ENCODE results near the gene MATN1.

MATN1 gene

DNA sequence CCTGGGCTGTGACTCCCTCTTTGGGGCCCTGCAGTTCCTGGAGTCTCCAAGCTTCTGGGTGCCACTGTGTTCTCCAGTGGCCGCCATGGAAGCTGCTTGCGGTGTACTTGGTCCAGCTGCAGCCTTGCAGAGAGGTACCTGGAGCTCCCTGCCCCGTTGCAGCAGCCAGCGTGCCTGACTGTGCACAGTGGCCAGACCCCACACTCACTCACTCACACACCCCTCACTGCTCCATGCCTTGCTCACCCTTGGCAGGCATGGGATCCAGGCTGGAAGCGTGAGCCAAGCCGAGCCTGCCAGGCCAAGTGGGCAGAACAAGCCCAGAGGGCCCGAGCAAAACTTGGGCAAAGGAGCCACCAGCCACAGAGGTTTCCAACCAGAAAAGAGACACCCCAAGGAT, 43.0 kb downstream of the MATN1 start:
- TF ChIP-seq, protein P1, sequence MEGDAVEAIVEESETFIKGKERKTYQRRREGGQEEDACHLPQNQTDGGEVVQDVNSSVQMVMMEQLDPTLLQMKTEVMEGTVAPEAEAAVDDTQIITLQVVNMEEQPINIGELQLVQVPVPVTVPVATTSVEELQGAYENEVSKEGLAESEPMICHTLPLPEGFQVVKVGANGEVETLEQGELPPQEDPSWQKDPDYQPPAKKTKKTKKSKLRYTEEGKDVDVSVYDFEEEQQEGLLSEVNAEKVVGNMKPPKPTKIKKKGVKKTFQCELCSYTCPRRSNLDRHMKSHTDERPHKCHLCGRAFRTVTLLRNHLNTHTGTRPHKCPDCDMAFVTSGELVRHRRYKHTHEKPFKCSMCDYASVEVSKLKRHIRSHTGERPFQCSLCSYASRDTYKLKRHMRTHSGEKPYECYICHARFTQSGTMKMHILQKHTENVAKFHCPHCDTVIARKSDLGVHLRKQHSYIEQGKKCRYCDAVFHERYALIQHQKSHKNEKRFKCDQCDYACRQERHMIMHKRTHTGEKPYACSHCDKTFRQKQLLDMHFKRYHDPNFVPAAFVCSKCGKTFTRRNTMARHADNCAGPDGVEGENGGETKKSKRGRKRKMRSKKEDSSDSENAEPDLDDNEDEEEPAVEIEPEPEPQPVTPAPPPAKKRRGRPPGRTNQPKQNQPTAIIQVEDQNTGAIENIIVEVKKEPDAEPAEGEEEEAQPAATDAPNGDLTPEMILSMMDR (IDR thresholded peaks at IDR 0.05), result no peak

DNA sequence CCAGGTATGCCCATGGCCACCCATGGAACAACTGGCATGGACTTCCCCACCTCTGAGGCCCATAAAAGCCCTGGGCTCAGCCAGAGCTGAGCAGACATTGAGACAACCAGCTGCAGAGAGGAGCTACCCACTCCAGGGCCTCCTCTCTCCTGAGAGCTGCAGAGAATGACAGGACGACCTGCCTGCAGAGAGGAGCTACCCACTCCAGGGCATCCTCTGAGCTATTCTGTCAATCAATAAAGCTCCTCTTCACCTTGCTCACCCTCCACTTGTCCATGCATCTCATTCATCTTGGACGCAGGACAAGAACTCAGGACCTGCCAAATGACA, 43.4 kb downstream of the MATN1 start:
- TF ChIP-seq, protein P1 (IDR thresholded peaks at IDR 0.05), result no peak

DNA sequence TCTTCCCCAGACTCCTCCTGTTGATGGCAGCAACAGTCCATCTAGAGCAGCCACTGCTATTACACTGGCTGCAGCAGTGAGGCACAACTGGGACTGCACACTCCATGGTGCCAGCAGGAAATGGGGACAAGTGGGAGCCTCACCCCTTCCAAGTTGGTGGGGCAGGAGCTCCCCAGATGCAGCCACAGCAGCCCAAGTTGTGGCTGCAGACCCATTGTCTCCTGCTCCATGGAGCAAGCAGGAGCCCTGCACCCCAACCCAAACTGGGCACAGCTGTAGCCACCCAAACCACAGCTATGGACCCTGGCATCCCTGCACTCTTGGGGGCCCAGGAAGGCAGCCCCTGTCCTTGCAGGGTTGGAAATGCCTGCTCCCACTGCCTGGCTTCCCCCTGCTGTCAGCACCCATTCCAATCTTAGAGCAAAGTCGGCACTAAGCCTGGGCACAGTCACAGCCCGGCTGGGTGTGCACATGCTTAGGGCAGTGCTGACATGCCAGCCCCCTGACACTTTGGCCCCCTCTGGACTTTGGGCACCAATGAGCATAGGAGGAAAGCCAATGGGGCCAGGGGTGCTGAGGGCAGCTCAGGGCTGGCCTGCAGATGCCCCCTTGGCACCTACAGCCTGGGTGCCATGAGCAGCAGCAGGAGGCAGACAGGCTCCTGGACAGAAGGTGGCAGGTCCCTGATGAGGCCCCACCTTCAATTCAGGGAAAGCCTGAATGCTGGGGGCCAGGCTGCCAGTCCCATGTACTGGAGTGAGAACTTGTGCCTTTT, 44.0 kb downstream of the MATN1 start:
- TF ChIP-seq, protein P1 (IDR thresholded peaks at IDR 0.05), result no peak

DNA sequence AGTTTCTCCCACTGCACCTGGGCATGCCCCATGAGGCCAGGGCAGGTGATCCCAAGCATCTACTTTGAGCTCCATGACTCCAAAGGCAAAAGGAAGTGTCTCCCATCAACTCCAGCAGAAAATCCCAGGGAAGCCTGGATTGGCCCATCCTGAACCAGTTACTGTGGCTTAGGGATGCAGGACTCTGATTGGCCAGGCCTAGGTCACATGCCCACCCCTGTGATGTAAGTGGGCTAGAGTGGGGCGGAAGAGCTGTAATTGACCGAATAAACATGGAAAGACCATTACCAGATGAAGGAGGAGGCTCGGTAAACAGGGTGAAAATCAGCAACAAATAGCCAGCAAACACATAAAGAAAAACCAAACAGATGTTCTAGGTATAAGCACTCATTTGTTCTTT, 45.2 kb downstream of the MATN1 start:
- TF ChIP-seq, protein P1 (IDR thresholded peaks at IDR 0.05), result no peak

DNA sequence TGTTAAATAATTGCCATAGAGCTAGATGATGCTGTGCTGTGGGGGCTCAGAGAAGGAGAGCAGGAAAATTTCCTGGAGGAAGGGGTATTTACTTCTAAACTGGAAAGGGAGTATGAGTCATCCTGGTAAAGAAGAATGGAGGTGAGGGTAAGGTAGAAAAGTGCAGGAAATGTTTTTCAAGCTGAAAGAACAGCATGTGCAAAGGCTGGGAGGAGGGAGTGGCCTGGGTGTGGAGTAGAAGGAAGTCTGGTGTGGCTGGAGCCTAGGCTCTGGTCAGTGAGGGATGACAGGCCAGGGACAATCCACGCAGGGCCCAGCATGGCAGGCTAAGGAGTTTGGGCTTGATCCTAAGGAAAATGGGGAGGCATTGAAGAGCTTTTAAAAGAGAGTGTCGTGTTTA, 45.9 kb downstream of the MATN1 start:
- TF ChIP-seq, protein P1 (IDR thresholded peaks at IDR 0.05), result no peak

DNA sequence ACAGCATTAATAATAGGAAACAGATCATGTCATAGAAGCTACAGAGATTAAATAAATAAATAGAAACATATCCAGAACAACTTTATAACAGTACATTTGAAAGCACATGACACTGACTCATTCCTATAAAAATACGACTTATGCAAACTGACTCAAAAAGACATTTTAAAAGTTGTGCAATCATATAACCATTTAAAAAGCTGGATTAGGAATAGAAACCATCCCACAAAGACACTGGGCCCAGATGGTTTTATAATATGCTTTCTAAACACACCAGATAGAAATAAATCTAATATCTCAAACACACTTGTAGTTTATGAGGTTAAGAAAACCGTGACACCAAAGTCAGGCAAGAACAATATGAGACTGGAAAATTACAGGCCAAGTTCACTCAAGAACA, 47.6 kb downstream of the MATN1 start:
- TF ChIP-seq, protein P1 (IDR thresholded peaks at IDR 0.05), result no peak

DNA sequence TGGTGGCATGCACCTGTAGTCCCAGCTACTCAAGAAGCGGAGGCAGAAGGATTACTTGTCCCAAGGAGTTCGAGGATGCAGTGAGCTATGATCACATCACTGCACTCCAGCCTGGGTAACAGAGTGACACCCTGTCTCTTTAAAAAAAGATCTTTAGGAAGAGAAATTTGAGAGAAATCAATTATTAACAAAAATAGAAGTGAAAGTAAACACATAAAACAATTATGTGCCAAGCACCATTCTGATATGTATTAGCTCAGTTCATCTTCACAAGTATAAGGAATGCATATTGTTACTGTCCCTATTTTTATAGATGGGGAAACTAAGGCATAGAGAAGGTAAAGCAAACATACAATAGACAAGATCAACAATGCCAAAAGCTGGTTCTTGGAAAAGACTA, 48.1 kb downstream of the MATN1 start:
- TF ChIP-seq, protein P1 (IDR thresholded peaks at IDR 0.05), result no peak

DNA sequence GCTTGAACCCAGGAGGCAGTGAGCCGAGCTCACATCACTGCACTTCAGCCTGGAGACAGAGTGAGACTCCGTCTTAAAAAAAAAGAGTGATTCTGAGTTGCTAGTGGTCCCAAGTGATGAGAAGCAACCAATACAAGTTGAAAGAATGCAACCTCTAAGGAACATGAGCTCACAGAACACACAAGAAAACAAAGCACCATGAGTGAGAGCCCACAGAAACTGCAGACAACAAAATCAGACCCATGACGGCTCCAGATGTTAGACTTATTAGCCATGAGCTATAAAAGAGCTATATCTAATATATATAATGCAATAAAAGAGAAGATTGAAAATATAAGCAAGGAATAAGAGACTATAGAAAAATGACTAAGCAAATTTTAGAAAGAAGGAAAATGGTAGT, 50.0 kb downstream of the MATN1 start:
- TF ChIP-seq, protein P1 (IDR thresholded peaks at IDR 0.05), result no peak

All from LNCAP (cell line).